IMR-90 (cell line): ENCODE data around the gene UPK1B.

ENCODE experiments used
- BHLHE40 ChIP-seq: fragments of 150-350 bp; IDR thresholded peaks from 2 replicates; pipeline ENCODE4 v1.6.1; 2016; ENCODE audit warnings: mild to moderate bottlenecking, low read depth, low read length
- MAFK ChIP-seq: IDR thresholded peaks from 2 replicates; pipeline ENCODE4 v1.6.1; 2012; ENCODE audit warnings: low read depth, low read length, improper control_type of control experiment
- POLR2A ChIP-seq: IDR thresholded peaks from 2 replicates; pipeline ENCODE4 v1.6.1; 2012; ENCODE audit warnings: mild to moderate bottlenecking, low read depth, low read length
- TF ChIP-seq, protein P1 (sequence below): conservative IDR thresholded peaks from 2 replicates; pipeline ENCODE4 v1.5.1; 2012; ENCODE audit warnings: mild to moderate bottlenecking, low read depth, low read length, improper control_type of control experiment

- TF ChIP-seq, protein P1, sequence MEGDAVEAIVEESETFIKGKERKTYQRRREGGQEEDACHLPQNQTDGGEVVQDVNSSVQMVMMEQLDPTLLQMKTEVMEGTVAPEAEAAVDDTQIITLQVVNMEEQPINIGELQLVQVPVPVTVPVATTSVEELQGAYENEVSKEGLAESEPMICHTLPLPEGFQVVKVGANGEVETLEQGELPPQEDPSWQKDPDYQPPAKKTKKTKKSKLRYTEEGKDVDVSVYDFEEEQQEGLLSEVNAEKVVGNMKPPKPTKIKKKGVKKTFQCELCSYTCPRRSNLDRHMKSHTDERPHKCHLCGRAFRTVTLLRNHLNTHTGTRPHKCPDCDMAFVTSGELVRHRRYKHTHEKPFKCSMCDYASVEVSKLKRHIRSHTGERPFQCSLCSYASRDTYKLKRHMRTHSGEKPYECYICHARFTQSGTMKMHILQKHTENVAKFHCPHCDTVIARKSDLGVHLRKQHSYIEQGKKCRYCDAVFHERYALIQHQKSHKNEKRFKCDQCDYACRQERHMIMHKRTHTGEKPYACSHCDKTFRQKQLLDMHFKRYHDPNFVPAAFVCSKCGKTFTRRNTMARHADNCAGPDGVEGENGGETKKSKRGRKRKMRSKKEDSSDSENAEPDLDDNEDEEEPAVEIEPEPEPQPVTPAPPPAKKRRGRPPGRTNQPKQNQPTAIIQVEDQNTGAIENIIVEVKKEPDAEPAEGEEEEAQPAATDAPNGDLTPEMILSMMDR, result no peak
- TF ChIP-seq MAFK, result no peak
- no peak for TF ChIP-seq POLR2A
- TF ChIP-seq BHLHE40, result no peak
Observed at GRCh38 chr3:119177321-119177720, 3.9 kb downstream of the UPK1B start.
